Measurements from ENCODE around the gene C7orf25.

GRCh38 chr7:42893346-42894240, 18.3 kb downstream of the C7orf25 start:
- TF ChIP-seq SP1 (IDR thresholded peaks at IDR 0.05): no peak
- no peak for TF ChIP-seq ZNF384 (IDR thresholded peaks at IDR 0.05)
- no peak for TF ChIP-seq BHLHE40 (IDR thresholded peaks at IDR 0.05; ENCODE audit: borderline replicate concordance)
- no peak for TF ChIP-seq HDGF (IDR thresholded peaks at IDR 0.05; ENCODE audit: borderline replicate concordance)

Data from HEK293T (cell line).